ENCODE data around the gene THADA. TPM values are rescaled to one million over a fixed set of nuclear protein-coding genes. Genes with fewer than 3 reads are reported as not detected.
A peak's percentile ranks its signal among the peaks of the same experiment; 100 is the strongest.

Gene THADA
- total RNA-seq, 4 donors from 2014 or later, result 26.2 to 58.3 (median 29.7) TPM

GRCh38 chr2:43224131-43224570 lies 371.7 kb downstream of the THADA start:
- DNase-seq (ENCODE audit: low spot score in 2 of 2), result peak; percentile 81 to 86
- no peaks in the 10 kb centered on the region for H3K9me3 ChIP-seq
- no peaks in the 10 kb centered on the region for H3K27me3 ChIP-seq
- H3K4me3 ChIP-seq, result peak overlapping the region; percentile 90
- peaks cover 29% of the 10 kb centered on the region for H3K36me3 ChIP-seq
- WGBS, result under 1% methylated on average over 19 of the region's 41 CpGs
- H3K27ac ChIP-seq, result peak overlapping the region; percentile 97
- peak in 1 of 2 donors; percentile 10 for TF ChIP-seq POLR2A (IDR thresholded peaks at IDR 0.05)
- TF ChIP-seq EP300 (IDR thresholded peaks at IDR 0.05), result no peak
- TF ChIP-seq POLR2AphosphoS5 (IDR thresholded peaks at IDR 0.05), result peak in 2 of 3 donors; percentile 79 to 87
- peak in 1 of 2 donors; percentile 31 for TF ChIP-seq CTCF (IDR thresholded peaks at IDR 0.05)
- peaks cover 54% of the 10 kb centered on the region for H3K4me1 ChIP-seq

GRCh38 chr2:43223521-43224001 lies 372.3 kb downstream of the THADA start:
- 2% methylated on average over 4 of the region's 4 CpGs for WGBS
- Histone ChIP-seq H3K9me3 (no peaks in the 10 kb centered on the region), H3K4me1 (peaks cover 54% of the 10 kb centered on the region), H3K36me3 (peaks cover 29% of the 10 kb centered on the region), H3K27ac (peak overlapping the region; percentile 97), H3K27me3 (no peaks in the 10 kb centered on the region), H3K4me3 (peak overlapping the region; percentile 90)
- no peak for DNase-seq (ENCODE audit: low spot score in 2 of 2)
- TF ChIP-seq POLR2AphosphoS5 (IDR thresholded peaks at IDR 0.05) (peak in 1 of 3 donors; percentile 59), CTCF (IDR thresholded peaks at IDR 0.05) (no peak)

GRCh38 chr2:43222475-43223309 lies 373.1 kb downstream of the THADA start:
- peaks cover 54% of the 10 kb centered on the region for H3K4me1 ChIP-seq
- H3K9me3 ChIP-seq, result no peaks in the 10 kb centered on the region
- peaks cover 29% of the 10 kb centered on the region for H3K36me3 ChIP-seq
- DNase-seq (ENCODE audit: low spot score in 2 of 2), result no peak
- no peak for TF ChIP-seq EP300 (IDR thresholded peaks at IDR 0.05)
- no peak for TF ChIP-seq POLR2AphosphoS5 (IDR thresholded peaks at IDR 0.05)
- TF ChIP-seq POLR2A (IDR thresholded peaks at IDR 0.05), result no peak
- TF ChIP-seq CTCF (IDR thresholded peaks at IDR 0.05), result no peak
- no peaks in the 10 kb centered on the region for H3K27me3 ChIP-seq
- H3K4me3 ChIP-seq, result peak overlapping the region; percentile 90
- 2% methylated on average over 8 of the region's 8 CpGs for WGBS
- H3K27ac ChIP-seq, result peak overlapping the region; percentile 97

GRCh38 chr2:43221763-43222474 lies 373.9 kb downstream of the THADA start:
- Histone ChIP-seq H3K4me1 (peaks cover 58% of the 10 kb centered on the region), H3K4me3 (peak overlapping the region; percentile 90), H3K9me3 (no peaks in the 10 kb centered on the region), H3K27me3 (no peaks in the 10 kb centered on the region), H3K36me3 (peaks cover 29% of the 10 kb centered on the region), H3K27ac (peak overlapping the region; percentile 97)
- peak; percentile 47 to 89 (median 77) for TF ChIP-seq POLR2AphosphoS5 (IDR thresholded peaks at IDR 0.05)
- TF ChIP-seq POLR2A (IDR thresholded peaks at IDR 0.05), result peak in 1 of 2 donors; percentile 56
- TF ChIP-seq CTCF (IDR thresholded peaks at IDR 0.05), result no peak
- DNase-seq (ENCODE audit: low spot score in 2 of 2), result peak; percentile 93 to 94
- WGBS, result 1% methylated on average over 8 of the region's 8 CpGs

Measured in suprapubic skin (tissue), 4 donors.